DND-41 (cell line): ENCODE data around the gene LYSMD3.

Experiments
- ATAC-seq: fragments of 200-7000 bp; cut with Tn5 transposase; 3 replicates; pipeline ENCODE4 v1.9.1; 2021; ENCODE audit warnings: low read depth; ENCODE audit not compliant: insufficient read depth
- DNase-seq: peaks from one replicate; pipeline ENCODE4 v3.0.0-alpha.2; 2020
- H2AFZ ChIP-seq: 2 replicates; pipeline ENCODE4 v1.6.0; 2012; ENCODE audit warnings: low read depth, low read length
- H3K27ac ChIP-seq: 2 replicates; pipeline ENCODE4 v1.5.1; 2012; ENCODE audit warnings: low read length, inconsistent platforms
- H3K27me3 ChIP-seq: fragments of 200-600 bp; sonication (generic); 2 replicates; pipeline ENCODE4 v1.6.0; 2012; ENCODE audit warnings: low read length, mild to moderate bottlenecking, inconsistent platforms; ENCODE audit not compliant: insufficient read depth, poor library complexity
- H3K36me3 ChIP-seq: 2 replicates; pipeline ENCODE4 v1.5.1; 2012; ENCODE audit warnings: low read length, inconsistent platforms; ENCODE audit not compliant: insufficient read depth
- H3K4me1 ChIP-seq: 2 replicates; pipeline ENCODE4 v1.5.1; 2012; ENCODE audit warnings: mild to moderate bottlenecking, low read length; ENCODE audit not compliant: insufficient read depth
- H3K4me2 ChIP-seq: 2 replicates; pipeline ENCODE4 v1.6.0; 2012; ENCODE audit warnings: mild to moderate bottlenecking, moderate library complexity, low read length, inconsistent platforms; ENCODE audit not compliant: insufficient read depth
- H3K4me3 ChIP-seq, 2 experiments: fragments of 200-600 bp in 1 of 2; shearing (Covaris generic) in 1 of 2; 2 replicates each; pipeline ENCODE4 v1.5.1; 2012 to 2016; ENCODE audit warnings: inconsistent platforms in 2 of 2, low read length in 2 of 2, mild to moderate bottlenecking in 2 of 2, low read depth in 1 of 2, moderate library complexity in 1 of 2
- H3K79me2 ChIP-seq: 2 replicates; pipeline ENCODE4 v1.6.0; 2012; ENCODE audit warnings: low read length, inconsistent platforms; ENCODE audit not compliant: insufficient read depth
- H3K9ac ChIP-seq: 2 replicates; pipeline ENCODE4 v1.6.0; 2012; ENCODE audit warnings: low read depth, mild to moderate bottlenecking, inconsistent platforms, low read length, moderate library complexity
- H3K9me3 ChIP-seq: 2 replicates; pipeline ENCODE4 v1.5.1; 2012; ENCODE audit warnings: low read length, moderate library complexity, mild to moderate bottlenecking, inconsistent platforms; ENCODE audit not compliant: insufficient read depth, severe bottlenecking
- H4K20me1 ChIP-seq: 2 replicates; pipeline ENCODE4 v1.6.0; 2012; ENCODE audit warnings: low read length; ENCODE audit not compliant: insufficient read depth
- EZH2 ChIP-seq: IDR thresholded peaks from 3 replicates; pipeline ENCODE4 v1.6.1; 2012; ENCODE audit warnings: borderline replicate concordance, low read depth, mild to moderate bottlenecking, moderate library complexity, low read length, inconsistent platforms; ENCODE audit not compliant: severe bottlenecking
- TF ChIP-seq, protein P1 (sequence below): IDR thresholded peaks from 2 replicates; pipeline ENCODE4 v1.5.1; 2012; ENCODE audit warnings: borderline replicate concordance, low read length, moderate library complexity, mild to moderate bottlenecking; ENCODE audit not compliant: poor library complexity, severe bottlenecking; ENCODE audit errors: extremely low read depth

The LYSMD3 gene

DNA sequence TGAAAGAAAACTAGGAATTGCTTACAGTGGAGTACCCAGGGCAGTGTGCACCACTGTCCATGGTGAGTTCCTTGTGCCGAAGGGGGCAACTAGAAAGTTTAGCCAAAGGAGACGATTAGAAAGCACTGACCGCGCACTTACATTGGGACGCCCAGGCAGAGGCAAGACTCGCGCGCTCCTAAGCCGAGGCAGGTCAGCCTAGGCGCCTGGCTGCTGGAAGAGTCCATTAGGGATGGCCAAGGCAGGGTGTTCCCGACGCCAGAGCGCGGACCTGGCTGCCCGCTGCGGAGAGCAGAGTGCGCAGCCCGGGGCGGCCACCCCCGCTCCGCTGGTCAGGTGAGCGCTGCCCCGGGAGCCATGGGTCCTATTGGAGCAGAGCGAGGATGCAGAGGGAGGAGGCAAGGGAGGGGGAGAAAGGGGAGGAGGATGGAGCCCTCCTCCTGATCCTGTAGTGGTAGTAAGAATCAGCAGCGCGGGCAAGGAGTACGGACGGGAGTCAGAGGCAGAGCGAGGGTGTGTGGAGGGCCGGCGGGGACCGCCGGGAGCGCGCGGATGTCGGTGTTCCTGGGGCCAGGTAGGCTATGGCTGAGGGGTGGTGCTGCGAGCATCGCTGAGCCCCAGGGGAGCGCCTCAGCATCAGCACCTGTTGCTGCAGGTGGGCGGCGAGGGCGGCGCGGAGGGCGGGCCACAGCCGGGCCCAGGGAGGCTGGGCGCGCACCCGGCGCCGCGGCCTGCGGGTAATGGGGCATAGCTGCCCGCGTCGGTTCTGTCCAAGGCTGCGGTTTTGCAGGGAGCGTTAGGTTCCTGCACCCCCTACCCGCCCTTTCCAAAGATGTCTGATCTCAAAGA is 29.2 kb upstream of the LYSMD3 start, which contains the start of gene ADGRV1:
Gene ADGRV1 (plus strand): TSS at position 454 of the 849 bp plus-strand sequence. CDS start 99 bp downstream, at position 553.
- peaks cover 6% of the 10 kb centered on the region for H3K27me3 ChIP-seq
- no peak within 1 kb of the TSS for H3K9ac ChIP-seq
- no peaks in the 10 kb centered on the region for H3K4me1 ChIP-seq
- no peak within 1 kb of the TSS for H3K27ac ChIP-seq
- TF ChIP-seq EZH2 = no peak
- TF ChIP-seq, protein P1, sequence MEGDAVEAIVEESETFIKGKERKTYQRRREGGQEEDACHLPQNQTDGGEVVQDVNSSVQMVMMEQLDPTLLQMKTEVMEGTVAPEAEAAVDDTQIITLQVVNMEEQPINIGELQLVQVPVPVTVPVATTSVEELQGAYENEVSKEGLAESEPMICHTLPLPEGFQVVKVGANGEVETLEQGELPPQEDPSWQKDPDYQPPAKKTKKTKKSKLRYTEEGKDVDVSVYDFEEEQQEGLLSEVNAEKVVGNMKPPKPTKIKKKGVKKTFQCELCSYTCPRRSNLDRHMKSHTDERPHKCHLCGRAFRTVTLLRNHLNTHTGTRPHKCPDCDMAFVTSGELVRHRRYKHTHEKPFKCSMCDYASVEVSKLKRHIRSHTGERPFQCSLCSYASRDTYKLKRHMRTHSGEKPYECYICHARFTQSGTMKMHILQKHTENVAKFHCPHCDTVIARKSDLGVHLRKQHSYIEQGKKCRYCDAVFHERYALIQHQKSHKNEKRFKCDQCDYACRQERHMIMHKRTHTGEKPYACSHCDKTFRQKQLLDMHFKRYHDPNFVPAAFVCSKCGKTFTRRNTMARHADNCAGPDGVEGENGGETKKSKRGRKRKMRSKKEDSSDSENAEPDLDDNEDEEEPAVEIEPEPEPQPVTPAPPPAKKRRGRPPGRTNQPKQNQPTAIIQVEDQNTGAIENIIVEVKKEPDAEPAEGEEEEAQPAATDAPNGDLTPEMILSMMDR = no peak
- no peak for ATAC-seq
- no peaks in the 10 kb centered on the region for H3K36me3 ChIP-seq
- no peaks in the 10 kb centered on the region for H4K20me1 ChIP-seq
- no peak within 1 kb of the TSS for H3K4me3 ChIP-seq
- no peak within 1 kb of the TSS for H3K4me2 ChIP-seq
- H3K9me3 ChIP-seq = no peaks in the 10 kb centered on the region
- H3K79me2 ChIP-seq = no peaks in the 10 kb centered on the region
- H2AFZ ChIP-seq = no peak within 1 kb of the TSS
- no peak for DNase-seq

DNA sequence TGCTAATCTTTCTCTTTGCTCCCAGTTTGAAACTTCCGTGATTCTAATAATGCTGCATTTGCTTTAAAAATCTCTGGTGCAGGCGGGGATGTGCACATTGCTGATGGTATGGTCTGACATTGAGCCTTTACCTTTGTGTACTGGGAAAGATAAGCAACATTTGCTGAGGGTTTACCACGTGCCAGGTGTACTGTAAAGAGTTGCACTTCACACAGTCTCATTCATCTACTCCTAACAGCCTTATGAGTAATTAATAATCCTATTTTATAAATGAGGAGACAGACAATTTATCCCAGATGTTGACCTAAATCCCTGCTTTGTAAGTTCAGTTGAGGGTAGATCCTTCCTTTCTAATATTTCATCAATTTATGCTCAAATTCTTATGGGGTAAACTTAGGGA is 28.5 kb upstream of the LYSMD3 start:
- Histone ChIP-seq H3K9me3 (no peaks in the 10 kb centered on the region), H4K20me1 (no peaks in the 10 kb centered on the region), H2AFZ (no peak overlapping the region), H3K79me2 (no peaks in the 10 kb centered on the region), H3K27ac (no peak overlapping the region), H3K36me3 (no peaks in the 10 kb centered on the region), H3K4me1 (no peaks in the 10 kb centered on the region), H3K27me3 (peaks cover 6% of the 10 kb centered on the region), H3K4me3 (no peak overlapping the region), H3K9ac (no peak overlapping the region), H3K4me2 (no peak overlapping the region)
- ATAC-seq (no peak), DNase-seq (no peak)
- TF ChIP-seq, protein P1 = no peak
- TF ChIP-seq EZH2 = no peak

DNA sequence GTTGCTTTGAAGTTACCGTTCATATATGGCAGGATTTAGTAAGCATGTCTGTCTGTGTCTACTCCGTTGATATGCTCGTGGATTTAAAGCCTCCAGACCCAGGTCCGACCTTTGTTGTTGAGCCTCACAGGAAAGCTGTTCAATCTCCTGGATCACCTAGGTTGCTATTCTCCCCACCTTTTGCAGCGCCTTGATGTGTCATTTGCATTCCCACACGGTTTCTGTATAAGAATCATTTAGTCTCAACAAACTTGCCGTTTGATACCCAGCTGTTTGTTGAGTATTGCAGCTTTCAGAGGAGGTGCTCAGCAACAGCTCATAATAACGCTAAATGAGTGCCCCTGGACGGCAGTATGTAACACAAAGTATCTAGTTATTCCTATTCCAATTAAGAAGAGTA is 28.0 kb upstream of the LYSMD3 start:
- no peak overlapping the region for H3K9ac ChIP-seq

More for the DNA sequence above, 28.0 kb upstream of the LYSMD3 start:
- no peaks in the 10 kb centered on the region for H4K20me1 ChIP-seq
- no peaks in the 10 kb centered on the region for H3K36me3 ChIP-seq
- H3K4me2 ChIP-seq = no peak overlapping the region
- no peak overlapping the region for H3K27ac ChIP-seq
- H3K4me3 ChIP-seq = no peak overlapping the region
- H3K9me3 ChIP-seq = no peaks in the 10 kb centered on the region
- no peak for DNase-seq
- H2AFZ ChIP-seq = no peak overlapping the region
- H3K27me3 ChIP-seq = peaks cover 10% of the 10 kb centered on the region
- no peaks in the 10 kb centered on the region for H3K4me1 ChIP-seq
- no peak for ATAC-seq
- TF ChIP-seq, protein P1 = no peak
- no peak for TF ChIP-seq EZH2
- no peaks in the 10 kb centered on the region for H3K79me2 ChIP-seq
